HG03095 (cell line): Measurements from ENCODE around the gene FANCE.
"Not testable (repeated sequence)": the region's sequence is repeated elsewhere in the genome, so short reads cannot be mapped to it uniquely, and the experiment has no call there.

Experiments used
- ATAC-seq: cut with Tn5 transposase; IDR thresholded peaks from one replicate; pipeline ENCODE4 v1.9.1; 2021; ENCODE audit warnings: moderate library complexity; ENCODE audit not compliant: unreplicated experiment

Gene FANCE

DNA sequence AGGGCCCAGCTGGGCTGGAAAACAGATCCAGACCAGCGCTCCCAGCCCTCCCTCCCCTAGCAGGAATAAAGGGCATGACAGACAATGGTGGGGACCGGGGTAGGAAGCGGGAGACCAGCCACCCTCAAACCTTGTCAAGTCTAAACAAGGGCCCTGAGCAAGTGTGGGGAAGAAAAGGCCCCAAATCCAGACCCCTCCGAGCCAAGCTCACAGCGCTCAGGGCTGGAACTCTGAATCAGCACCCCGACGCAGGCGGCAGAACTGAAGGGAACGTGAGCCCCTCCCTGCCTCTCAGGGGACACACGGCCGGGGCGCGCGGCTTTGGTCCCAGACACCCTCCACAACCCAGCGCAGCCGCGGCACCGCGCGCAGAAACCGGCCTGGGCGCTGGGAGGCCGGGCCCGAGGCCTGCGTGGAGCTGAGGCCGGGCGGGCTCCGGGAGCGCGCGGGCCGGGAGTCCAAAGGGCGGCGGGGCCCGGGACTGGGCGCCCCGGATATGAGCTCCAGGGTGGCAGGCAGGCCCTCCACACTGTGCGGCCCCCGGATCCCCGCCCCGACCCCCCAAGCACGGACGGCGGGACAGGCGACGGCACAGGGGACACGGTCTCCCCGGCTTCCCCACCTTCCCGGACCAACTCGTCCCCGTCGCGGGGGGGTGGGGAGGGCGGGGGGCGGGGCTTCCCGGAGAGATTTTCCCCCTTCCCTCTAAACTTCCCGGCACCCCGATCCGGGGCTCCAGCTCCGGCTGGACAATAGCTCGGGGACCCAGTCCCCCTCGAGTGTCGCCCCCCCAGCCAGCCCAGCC lies 44.1 kb downstream of the FANCE start:
- ATAC-seq: no peak

DNA sequence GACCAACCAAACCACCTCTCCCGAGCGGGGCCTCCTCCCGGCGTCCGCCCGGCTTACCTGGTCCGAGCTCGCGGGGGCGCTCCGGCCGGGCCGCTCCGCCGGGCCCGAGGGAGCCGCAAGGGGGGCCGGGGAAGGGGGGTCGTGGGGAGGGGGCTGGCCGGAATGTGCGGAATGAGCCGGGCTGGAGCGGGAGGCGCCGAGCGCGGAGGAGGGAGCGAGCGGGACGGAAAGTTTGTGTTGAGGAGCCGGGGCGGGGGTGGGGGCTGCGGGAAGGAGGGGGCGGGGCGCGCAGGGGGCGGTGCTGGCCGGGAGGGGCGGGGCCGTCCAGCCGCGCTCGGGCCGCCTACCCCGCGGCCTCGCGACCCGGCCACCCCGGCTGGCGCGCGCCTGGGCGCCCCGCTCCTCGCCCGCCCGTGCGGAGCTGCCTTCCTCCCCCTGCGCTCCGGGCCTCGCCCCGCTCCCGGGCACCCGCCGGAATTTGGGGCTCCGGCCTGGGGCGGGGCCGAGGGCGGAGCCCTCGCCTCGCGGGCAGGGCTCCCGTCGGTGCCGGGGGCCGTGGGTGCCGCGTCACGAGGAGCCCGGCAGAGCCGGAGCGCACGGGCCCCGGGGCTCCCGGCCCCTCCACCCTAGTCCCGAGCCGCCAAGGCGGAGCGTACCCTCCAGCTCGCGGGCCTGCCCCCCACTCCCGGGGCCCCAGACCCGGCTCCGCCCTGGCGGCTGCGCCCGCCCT lies 44.9 kb downstream of the FANCE start, which contains the start of gene TEAD3:
Gene TEAD3, minus strand, starts transcription at position 239 of the 730 bp plus-strand sequence.
- ATAC-seq: no peak

GRCh38 chr6:35497571-35498421 lies 45.7 kb downstream of the FANCE start:
- no peak for ATAC-seq

DNA sequence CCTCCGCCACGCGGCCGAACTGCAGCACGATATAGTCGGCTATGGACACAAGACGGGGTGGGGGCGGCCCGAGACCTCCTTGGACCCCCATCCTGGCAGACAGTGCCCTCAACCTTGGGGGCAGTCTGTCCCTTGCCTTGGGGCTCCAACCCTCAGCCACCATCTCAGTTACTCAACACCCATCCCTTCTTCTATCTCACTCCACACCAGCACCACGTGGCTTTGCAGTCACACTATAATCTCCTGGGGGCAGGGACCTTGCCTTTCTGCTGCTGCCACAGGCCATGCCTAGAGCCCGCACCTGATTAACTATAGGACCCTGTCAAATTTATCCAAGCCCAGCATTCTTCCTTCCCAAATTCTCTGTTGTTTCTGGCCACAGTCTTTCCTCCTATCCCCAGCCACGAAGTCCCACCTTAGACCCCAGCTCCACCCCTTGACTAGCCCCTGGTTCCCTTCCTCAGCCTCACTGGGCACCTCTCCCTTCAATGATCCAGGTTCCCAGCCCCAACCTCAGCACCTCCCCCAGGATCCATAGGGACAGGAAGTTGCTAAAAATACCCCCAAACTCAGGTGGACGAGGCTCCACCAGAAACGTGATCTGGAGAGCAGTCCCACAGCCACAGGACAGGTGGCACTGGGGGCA lies 46.4 kb downstream of the FANCE start:
- no peak for ATAC-seq

- ATAC-seq: no peak
These were observed 47.2 kb downstream of the FANCE start for GRCh38 chr6:35499372-35499771.

- no peak for ATAC-seq
These were observed 48.6 kb downstream of the FANCE start for GRCh38 chr6:35500782-35501181.

GRCh38 chr6:35501784-35502183 lies 49.6 kb downstream of the FANCE start:
- ATAC-seq: no peak

- no peak for ATAC-seq
These were observed 51.4 kb downstream of the FANCE start for GRCh38 chr6:35503534-35503933.

DNA sequence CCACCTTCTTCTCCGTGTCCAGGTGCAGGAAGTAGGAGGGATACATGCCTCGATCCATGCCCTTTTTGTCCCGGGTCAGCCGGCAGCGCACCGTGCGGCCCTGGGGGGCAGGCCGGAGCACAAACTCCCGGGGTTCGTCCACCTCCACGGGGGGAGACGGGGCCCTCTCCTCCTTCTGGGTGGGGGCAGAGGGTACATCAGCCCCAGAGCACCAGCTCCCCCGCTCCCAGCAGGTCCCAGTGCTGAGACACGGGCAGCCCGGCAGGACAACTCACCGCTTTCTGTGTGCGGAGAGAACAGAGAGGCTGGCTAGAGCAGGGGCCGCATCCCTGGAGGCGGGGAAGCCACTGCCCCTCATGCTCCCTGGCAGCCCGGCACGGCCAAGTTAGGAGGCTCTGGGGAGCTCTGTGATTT lies 53.9 kb downstream of the FANCE start:
- no peak for ATAC-seq

DNA sequence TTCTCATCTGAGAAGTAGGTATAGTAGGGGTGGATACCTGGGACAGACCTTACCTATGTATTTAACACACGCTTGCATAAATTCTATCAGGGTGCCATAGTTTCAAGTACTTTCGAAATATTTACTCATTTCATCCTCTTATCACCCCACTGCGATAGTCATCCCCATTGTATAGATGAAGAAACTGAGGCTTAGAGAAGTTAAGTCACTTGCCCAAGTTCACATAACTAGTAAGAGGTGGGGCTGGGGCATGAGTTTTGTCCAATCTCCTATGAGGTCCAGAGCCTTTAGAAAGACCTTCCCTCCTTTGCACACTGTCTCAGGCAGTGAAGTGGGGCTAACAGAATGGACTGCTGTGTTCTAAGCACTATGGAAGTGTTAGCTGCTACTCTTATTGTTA lies 54.4 kb downstream of the FANCE start:
- no peak for ATAC-seq

GRCh38 chr6:35507221-35507620 lies 55.1 kb downstream of the FANCE start:
- no peak for ATAC-seq

GRCh38 chr6:35508027-35508426 lies 55.9 kb downstream of the FANCE start:
- no peak for ATAC-seq

GRCh38 chr6:35508542-35508941 lies 56.4 kb downstream of the FANCE start:
- no peak for ATAC-seq

DNA sequence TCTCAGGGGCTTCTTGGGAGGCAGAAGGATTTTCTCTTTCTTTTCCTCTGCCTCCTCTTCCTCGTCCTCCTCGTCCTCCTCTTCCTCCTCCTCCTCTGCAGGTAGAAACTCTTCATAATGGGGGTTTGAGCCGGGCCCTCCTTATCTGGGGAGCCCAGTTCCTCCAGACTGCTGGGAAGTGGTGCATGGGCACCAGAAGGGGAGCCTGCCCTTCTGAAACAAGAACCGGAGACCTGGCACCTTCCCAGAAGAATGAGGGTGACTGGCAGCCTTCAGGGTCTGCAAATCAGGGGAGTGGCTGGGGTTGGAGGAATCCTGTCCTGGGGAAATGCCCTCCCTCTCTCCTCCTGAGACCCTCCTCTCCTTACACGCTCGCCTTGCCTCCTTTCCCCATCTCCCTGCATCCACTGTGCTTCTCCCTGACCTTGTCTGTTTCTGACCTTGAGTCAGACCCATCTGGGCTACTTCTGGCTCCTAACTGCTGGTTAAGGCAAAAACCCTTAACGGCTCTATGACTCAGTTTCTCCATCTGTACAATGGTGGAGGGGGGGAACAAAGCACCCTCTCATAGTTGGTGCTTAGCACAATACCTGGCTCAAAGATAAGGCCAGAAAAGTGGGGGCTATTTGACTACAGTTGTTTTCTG lies 58.9 kb downstream of the FANCE start:
- ATAC-seq: no peak

DNA sequence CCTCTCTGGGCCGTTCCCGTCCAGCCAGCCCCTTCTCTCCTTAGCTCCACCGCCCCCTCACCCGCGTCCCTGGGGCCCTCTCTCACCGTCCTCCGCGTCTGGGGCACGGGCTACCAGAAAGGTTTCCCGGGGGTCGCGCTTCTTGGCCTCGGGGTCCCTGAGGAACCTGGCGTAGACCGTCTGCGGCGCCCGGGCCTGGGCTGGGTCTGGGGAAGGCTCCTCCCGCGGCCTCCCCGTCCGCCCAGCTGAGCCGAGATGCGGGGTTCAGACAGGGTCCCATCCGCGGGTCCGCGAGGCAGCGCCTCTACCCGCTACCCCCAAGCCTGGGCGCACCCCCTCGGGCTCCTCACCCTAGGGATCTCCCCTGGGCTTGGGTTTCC lies 59.4 kb downstream of the FANCE start:
- ATAC-seq: no peak

DNA sequence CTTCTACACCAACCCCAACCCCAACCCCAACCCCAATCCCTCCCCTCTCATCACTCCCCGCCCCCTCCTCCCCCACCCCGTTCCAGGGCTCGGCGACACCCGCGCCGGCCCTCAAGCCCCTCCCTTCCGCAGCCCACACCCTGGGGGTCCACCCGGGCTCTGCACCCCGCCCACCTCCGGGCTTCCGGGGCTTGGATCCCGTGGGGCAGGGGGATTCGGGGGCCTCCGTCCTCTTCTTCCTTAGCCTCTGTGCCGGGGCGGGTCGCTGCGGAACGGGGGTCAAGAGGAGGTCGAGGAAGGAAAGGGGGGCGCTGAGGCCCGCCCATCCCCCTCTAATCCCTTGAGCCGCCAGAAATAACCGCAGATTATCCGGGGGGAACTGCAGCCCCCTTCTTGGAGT lies 59.9 kb downstream of the FANCE start:
- ATAC-seq: no peak

DNA sequence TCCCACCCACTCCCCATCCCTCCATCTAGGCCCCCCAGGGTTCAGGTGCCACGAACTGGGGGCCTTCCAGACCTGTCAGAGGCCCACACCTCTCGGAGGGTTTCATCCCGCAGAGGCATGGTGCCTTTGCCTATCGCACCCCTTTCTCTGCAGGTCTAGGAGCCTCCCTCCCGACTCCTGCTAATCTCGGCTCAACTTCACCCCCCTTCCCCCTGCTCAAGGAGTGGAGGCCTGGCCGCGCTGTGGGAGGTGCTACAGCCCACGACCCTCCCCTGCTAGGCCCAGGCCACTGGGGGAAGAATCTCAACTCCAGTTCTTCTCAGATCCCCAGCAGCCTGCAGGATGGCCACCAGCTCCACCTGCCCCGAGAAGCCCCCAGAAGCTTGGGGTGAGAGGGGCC lies 60.6 kb downstream of the FANCE start, which contains the start of gene TULP1:
Gene TULP1, minus strand, starts transcription at position 157 of the 400 bp plus-strand sequence. Its CDS starts 38 bp downstream, at position 119.
- ATAC-seq: no peak

DNA sequence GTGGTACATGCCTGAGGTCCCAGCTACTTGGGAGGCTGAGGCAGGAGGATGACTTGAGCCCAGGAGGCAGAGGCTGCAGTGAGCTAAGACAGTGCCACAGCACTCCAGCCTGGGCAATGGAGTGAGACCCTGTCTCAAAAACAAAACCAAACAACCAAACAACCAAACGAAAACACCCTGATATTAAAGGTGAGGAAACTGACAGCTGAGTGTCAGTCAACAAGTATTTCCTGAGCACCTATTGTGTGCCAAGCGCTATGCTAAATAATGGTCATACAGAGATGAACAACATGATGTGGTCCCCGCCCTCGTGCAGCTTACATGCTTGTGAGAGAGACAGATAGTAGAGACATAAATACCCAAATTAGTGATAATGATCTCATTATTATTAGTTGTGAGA lies 62.4 kb downstream of the FANCE start:
- no peak for ATAC-seq

- not testable (repeated sequence) for ATAC-seq
These were observed 63.8 kb downstream of the FANCE start for GRCh38 chr6:35515939-35516338.
